Epidermal melanocyte (primary cell): ENCODE data around the gene SZT2.
A peak's percentile ranks its signal among the peaks of the same experiment; 100 is the strongest.

Source experiments
- DNase-seq: peaks from one replicate; pipeline ENCODE4 v3.0.0; 2011; ENCODE audit warnings: low spot score; ENCODE audit not compliant: insufficient read length

Gene SZT2

GRCh38 chr1:43422995-43423671, 33.4 kb downstream of the SZT2 start:
- no peak for DNase-seq

GRCh38 chr1:43423672-43424550, 34.2 kb downstream of the SZT2 start:
- no peak for DNase-seq

- DNase-seq, result no peak
These were observed 35.3 kb downstream of the SZT2 start for GRCh38 chr1:43425045-43425444.

GRCh38 chr1:43426221-43426620, 36.5 kb downstream of the SZT2 start:
- DNase-seq, result no peak

- no peak for DNase-seq
These were observed 37.8 kb downstream of the SZT2 start for GRCh38 chr1:43427524-43427923.

- DNase-seq, result no peak
These were observed 38.2 kb downstream of the SZT2 start for GRCh38 chr1:43427941-43428340.

GRCh38 chr1:43430831-43431230, 41.1 kb downstream of the SZT2 start:
- DNase-seq, result no peak

- no peak for DNase-seq
These were observed 42.0 kb downstream of the SZT2 start for GRCh38 chr1:43431676-43432075.

GRCh38 chr1:43432171-43432860, 42.6 kb downstream of the SZT2 start:
- no peak for DNase-seq

- no peak for DNase-seq
These were observed 43.2 kb downstream of the SZT2 start for GRCh38 chr1:43432907-43433306.

- no peak for DNase-seq
These were observed 44.6 kb downstream of the SZT2 start for GRCh38 chr1:43434256-43434655.

- DNase-seq, result peak; percentile 64
These were observed 45.7 kb downstream of the SZT2 start for GRCh38 chr1:43435146-43436145.

GRCh38 chr1:43436371-43436770, 46.7 kb downstream of the SZT2 start:
- no peak for DNase-seq

GRCh38 chr1:43437031-43437973, 47.6 kb downstream of the SZT2 start:
- no peak for DNase-seq

GRCh38 chr1:43438006-43438405, 48.3 kb downstream of the SZT2 start:
- no peak for DNase-seq

- DNase-seq, result no peak
These were observed 48.9 kb downstream of the SZT2 start for GRCh38 chr1:43438576-43438952.

- no peak for DNase-seq
These were observed 49.4 kb downstream of the SZT2 start for GRCh38 chr1:43438953-43439581.

GRCh38 chr1:43439781-43440180, 50.1 kb downstream of the SZT2 start:
- DNase-seq, result no peak

GRCh38 chr1:43440358-43440757, 50.7 kb downstream of the SZT2 start:
- no peak for DNase-seq
